K562 (cell line): ENCODE results near the gene GEMIN2. TPM values are rescaled to one million over a fixed set of nuclear protein-coding genes. Genes with fewer than 3 reads are reported as not detected.

Source experiments
- ATF1 ChIP-seq, 2 experiments: fragments of 450-650 bp in 1 of 2; IDR thresholded peaks; 2 replicates each; pipeline ENCODE4 v1.6.1; 2016; ENCODE audit warnings: missing compliant biosample characterization in 1 of 2, missing genetic modification characterization in 1 of 2
- DPF2 ChIP-seq: fragments of 450-650 bp; IDR thresholded peaks from 2 replicates; pipeline ENCODE4 v1.6.1; 2016
- EP400 ChIP-seq: fragments of 450-650 bp; IDR thresholded peaks from 2 replicates; pipeline ENCODE4 v1.6.1; 2017; ENCODE audit warnings: antibody characterized with exemption, mild to moderate bottlenecking, moderate library complexity
- ETS1 ChIP-seq: conservative IDR thresholded peaks from 2 replicates; pipeline ENCODE4 v1.6.1; 2011; ENCODE audit warnings: low read depth, mild to moderate bottlenecking, low read length; ENCODE audit not compliant: control insufficient read depth
- GATAD2B ChIP-seq: fragments of 450-650 bp; IDR thresholded peaks from 2 replicates; pipeline ENCODE4 v1.6.1; 2017; ENCODE audit warnings: mild to moderate bottlenecking, borderline replicate concordance
- MYC ChIP-seq, 2 experiments: fragments of 250-450 bp in 1 of 2; sonication (Bioruptor Pico) in 1 of 2; IDR thresholded peaks; 2 replicates each; pipeline versions ENCODE4 v1.5.1 to v1.6.1; 2012 to 2021; ENCODE audit warnings: low read depth in 2 of 2, borderline replicate concordance in 1 of 2, improper control_type of control experiment in 1 of 2, low read length in 1 of 2, mild to moderate bottlenecking in 1 of 2, moderate library complexity in 1 of 2
- NR4A1 ChIP-seq, 2 experiments: fragments of 250-450 bp in 1 of 2; fragments of 450-650 bp in 1 of 2; sonication (Bioruptor Pico) in 1 of 2; IDR thresholded peaks; 2 replicates each; pipeline versions ENCODE4 v1.4.0 to v1.6.1; 2016 to 2020; ENCODE audit warnings: mild to moderate bottlenecking in 2 of 2, missing compliant biosample characterization in 1 of 2, missing genetic modification characterization in 1 of 2, moderate library complexity in 1 of 2
- PRDM10 ChIP-seq: fragments of 450-650 bp; IDR thresholded peaks from 2 replicates; pipeline ENCODE4 v1.6.1; 2018; ENCODE audit not compliant: partially characterized antibody
- PRMT5 ChIP-seq: sonication (generic); formaldehyde crosslinking; IDR thresholded peaks from 2 replicates; pipeline ENCODE4 v1.5.0; 2020; ENCODE audit warnings: missing genetic modification reagents
- SIN3A ChIP-seq, 2 experiments: fragments of 150-350 bp in 1 of 2; IDR thresholded peaks; 2 replicates each; pipeline ENCODE4 v1.6.1; 2011 to 2016; ENCODE audit warnings: borderline replicate concordance in 2 of 2, low read depth in 2 of 2, low read length in 2 of 2, mild to moderate bottlenecking in 2 of 2, moderate library complexity in 2 of 2; ENCODE audit not compliant: control insufficient read depth in 1 of 2
- SP2 ChIP-seq: IDR thresholded peaks from 2 replicates; pipeline ENCODE4 v1.6.1; 2011; ENCODE audit warnings: mild to moderate bottlenecking, low read depth, low read length, moderate library complexity; ENCODE audit not compliant: poor library complexity, severe bottlenecking; ENCODE audit errors: extremely low read depth
- SRSF1 ChIP-seq: fragments of 200-400 bp; formaldehyde crosslinking; IDR thresholded peaks from 2 replicates; pipeline ENCODE4 v1.6.1; 2017; ENCODE audit warnings: mild to moderate bottlenecking, low read depth, low read length, moderate library complexity
- TBL1XR1 ChIP-seq, 2 experiments: IDR thresholded peaks; 2 replicates each; pipeline ENCODE4 v1.6.1; 2012; ENCODE audit warnings: improper control_type of control experiment in 2 of 2, low read length in 2 of 2, mild to moderate bottlenecking in 1 of 2
- ZBTB9 ChIP-seq: fragments of 450-650 bp; formaldehyde crosslinking; IDR thresholded peaks from 2 replicates; pipeline ENCODE4 v1.4.0; 2020; ENCODE audit warnings: mild to moderate bottlenecking, moderate library complexity
- ZFX ChIP-seq: sonication (generic); formaldehyde crosslinking; IDR thresholded peaks from 2 replicates; pipeline ENCODE4 v1.8.0; 2022; ENCODE audit warnings: mild to moderate bottlenecking, missing genetic modification reagents, moderate library complexity
- ZNF212 ChIP-seq: fragments of 450-650 bp; formaldehyde crosslinking; IDR thresholded peaks from 2 replicates; pipeline ENCODE4 v1.4.0; 2020; ENCODE audit warnings: mild to moderate bottlenecking
- ZNF75A ChIP-seq: fragments of 450-650 bp; formaldehyde crosslinking; IDR thresholded peaks from 2 replicates; pipeline ENCODE4 v1.4.0; 2020; ENCODE audit warnings: mild to moderate bottlenecking
- polyA plus RNA-seq, 8 experiments: library from polyadenylated mRNA; depleted of rRNA in 4 of 8; stranded (reverse) in 5 of 8; unstranded in 3 of 8; fragments of >200 nt; fragmentation: Nextera tagmentation in 2 of 8; fragmentation: Illumina TruSeq in 1 of 8; extraction: Ambion mirVana in 2 of 8; extraction: Trizol in 1 of 8; gene quantifications; 2 replicates each; pipeline versions ENCODE4 v1.2.1 to v1.2.3, GENCODE V29; 2011 to 2014; ENCODE audit warnings: inconsistent platforms in 1 of 8, missing spikeins in 1 of 8
- total RNA-seq, 7 experiments: library from RNA; depleted of rRNA in 6 of 7; stranded (reverse); fragments of >200 nt in 6 of 7; fragmentation: Illumina TruSeq in 2 of 7; extraction: Trizol in 2 of 7; gene quantifications; 2 replicates each; pipeline versions ENCODE4 v1.2.1 to v1.2.3, GENCODE V29; 2011 to 2021; ENCODE audit warnings: low replicate concordance in 1 of 7

Gene GEMIN2
- total and polyA plus RNA-seq, 9 of the 15 experiments (the other 6 are each of a cell fraction or from before 2014, with no cell fraction given), result 23.0 to 87.6 (median 45.5) TPM

GRCh38 chr14:39175445-39176262, 61.5 kb downstream of the GEMIN2 start (continued):
- 0 out of 2 replicates have a peak, but pooled peaks have one; percentile 23 for TF ChIP-seq ETS1
- no peak for TF ChIP-seq DPF2
- peak; percentile 80 for TF ChIP-seq MYC (IDR thresholded peaks at IDR 0.05; ENCODE audit: low read depth, low read length)
- peak; percentile 56; the same call in 1 of the 2 replicates for TF ChIP-seq MYC (CRISPR knock-in tag; IDR thresholded peaks at IDR 0.05; ENCODE audit: borderline replicate concordance, low read depth)
- TF ChIP-seq PRMT5, result no peak
- TF ChIP-seq PRDM10, result no peak
- TF ChIP-seq ZNF75A (CRISPR knock-in tag), result no peak
- TF ChIP-seq EP400, result 0 out of 2 replicates have a peak, but pooled peaks have one; percentile 15
- no peak for TF ChIP-seq ZBTB9 (CRISPR knock-in tag)
- TF ChIP-seq TBL1XR1 (IDR thresholded peaks at IDR 0.05; ENCODE audit: low read length in 2 of 2), result no peak
- 0 out of 4 replicates have a peak, but pooled peaks of 1 of the 2 experiments have one; percentile 23 for TF ChIP-seq SIN3A (IDR thresholded peaks at IDR 0.05; ENCODE audit: borderline replicate concordance in 2 of 2, control insufficient read depth in 1 of 2, low read depth in 2 of 2, low read length in 2 of 2)
- TF ChIP-seq SP2, result no peak
- TF ChIP-seq GATAD2B, result no peak
- peak; percentile 83 for TF ChIP-seq ZFX (CRISPR knock-in tag)
- TF ChIP-seq NR4A1 (CRISPR knock-in tag; IDR thresholded peaks at IDR 0.05), result no peak
- TF ChIP-seq NR4A1 (tag; IDR thresholded peaks at IDR 0.05), result no peak
- no peak for TF ChIP-seq ZNF212 (CRISPR knock-in tag)
- no peak for TF ChIP-seq ATF1 (CRISPR knock-in tag; IDR thresholded peaks at IDR 0.05)
- TF ChIP-seq ATF1 (tag; IDR thresholded peaks at IDR 0.05), result no peak
- no peak for TF ChIP-seq SRSF1
